Cardiac septum (tissue), 1 donor: ENCODE data around the gene CLEC6A. TPM values are rescaled to one million over a fixed set of nuclear protein-coding genes. Genes with fewer than 3 reads are reported as not detected.
"Not testable (repeated sequence)": the region's sequence is repeated elsewhere in the genome, so short reads cannot be mapped to it uniquely, and the experiment has no call there.

Source experiments
- DNase-seq: peaks from one replicate; pipeline ENCODE4 v3.0.0-alpha.2; 2020; ENCODE audit warnings: low spot score
- intact Hi-C: fragments of 100-400 bp; cut with DNase I; formaldehyde crosslinking; loops from one replicate; pipeline ENCODE4 v1.14.0; 2022
- total RNA-seq: library from RNA; stranded (reverse); fragmentation: NEBNext Ultra II Directional; extraction: Animal tissue kit (Norgen Biotek cat#: 25700); gene quantifications from one replicate; pipeline ENCODE4 v1.2.1, GENCODE V29; 2021
- donor health status: DM: no; HTN: no; CAD: no.

Gene CLEC6A
- total RNA-seq, 1 donor from 2014 or later = not detected

DNA sequence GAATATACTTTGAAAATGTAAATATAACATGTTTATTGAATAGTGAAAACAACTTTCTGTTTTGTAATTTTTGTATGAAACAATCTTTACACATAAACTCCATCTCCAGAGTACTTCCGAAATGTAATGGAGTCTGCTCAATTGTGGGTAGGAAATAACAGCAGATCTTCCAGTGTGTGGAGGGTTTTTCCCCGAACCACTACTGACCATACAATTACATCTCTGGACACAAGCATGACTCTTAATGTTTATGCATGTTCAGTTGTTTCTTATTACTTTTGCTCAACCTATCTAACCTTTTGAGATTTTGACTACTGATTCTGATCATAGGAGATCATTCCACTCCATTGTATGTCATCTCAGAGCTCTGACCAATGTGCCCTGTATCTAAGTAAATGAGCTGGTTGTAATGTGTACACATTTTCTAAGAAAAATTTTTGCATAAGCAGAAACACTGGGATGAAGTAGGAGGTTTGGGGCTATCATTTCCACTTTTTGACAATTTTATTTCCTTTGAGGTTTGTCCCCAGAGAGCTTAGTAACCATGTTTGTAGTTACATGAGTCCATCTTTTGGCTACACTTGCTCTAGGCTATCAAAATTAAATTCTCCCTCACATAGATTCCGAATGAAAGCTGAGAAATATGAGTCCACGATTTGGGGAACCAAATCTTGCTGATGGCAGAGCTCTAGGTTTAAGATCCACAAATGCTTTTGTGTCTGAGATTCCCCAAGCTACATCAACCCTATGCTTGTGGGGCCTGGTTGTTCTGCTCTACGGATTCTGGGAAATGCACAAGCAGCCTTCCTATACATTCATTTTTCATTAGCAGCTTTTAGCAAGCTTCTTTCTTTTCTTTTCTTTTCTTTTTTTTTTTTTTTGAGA is 36.1 kb downstream of the CLEC6A start:
- DNase-seq = no peak
- intact Hi-C loops = no loop called here

DNA sequence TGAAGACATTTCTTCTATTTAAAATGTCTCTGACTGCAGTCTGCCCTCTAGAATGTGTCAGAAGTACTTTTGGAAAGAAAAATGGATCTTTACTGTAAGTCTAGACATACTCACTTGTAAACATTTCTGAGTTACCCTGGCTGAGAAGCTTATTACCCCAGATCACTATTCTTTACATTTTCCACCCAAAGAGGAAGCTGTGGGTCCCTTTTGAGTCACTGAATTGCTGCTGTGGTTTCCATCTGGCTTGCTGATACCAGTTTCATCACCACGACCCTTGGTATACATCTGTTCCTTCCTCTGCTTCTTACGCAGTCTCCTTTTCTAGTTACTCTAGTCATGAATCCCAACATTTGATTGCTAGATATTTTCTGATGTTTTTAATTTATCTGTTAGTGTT is 37.3 kb downstream of the CLEC6A start:
- no peak for DNase-seq
- intact Hi-C loops = no loop called here

DNA sequence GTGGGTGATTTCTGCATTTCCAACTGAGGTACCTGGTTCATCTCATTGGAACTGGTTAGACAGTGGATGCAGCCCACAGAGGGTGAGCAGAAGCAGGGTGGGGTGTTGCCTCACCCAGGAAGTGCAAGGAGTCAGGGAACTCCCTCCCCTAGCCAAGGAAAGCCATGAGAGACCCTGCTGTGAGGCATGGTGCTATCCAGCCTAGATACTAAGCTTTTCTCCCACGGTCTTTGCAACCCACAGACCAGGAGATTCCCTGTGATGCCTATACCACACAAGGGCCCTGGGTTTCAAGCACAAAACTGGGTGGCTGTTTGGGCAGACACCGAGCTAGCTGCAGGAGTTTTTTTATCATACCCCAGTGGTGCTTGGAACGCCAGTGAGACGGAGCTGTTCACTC is 39.9 kb downstream of the CLEC6A start:
- DNase-seq, intact Hi-C loops: not testable (repeated sequence)

DNA sequence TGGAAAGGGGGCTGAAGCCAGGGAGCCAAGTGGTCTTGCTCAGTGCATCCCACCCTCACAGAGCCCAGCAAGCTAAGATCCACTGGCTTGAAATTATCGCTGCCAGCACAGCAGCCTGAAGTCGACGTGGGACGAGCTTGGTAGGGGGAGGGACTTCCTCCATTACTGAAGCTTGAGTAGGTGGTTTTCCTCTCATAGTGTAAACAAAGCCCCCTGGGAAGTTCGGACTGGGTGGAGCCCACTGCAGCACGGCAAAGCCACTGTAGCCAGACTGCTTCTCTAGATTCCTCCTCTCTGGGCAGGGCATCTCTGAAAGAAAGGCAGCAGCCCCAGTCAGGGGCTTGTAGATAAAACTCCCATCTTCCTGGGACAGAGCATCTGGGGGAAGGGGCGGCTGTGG is 40.3 kb downstream of the CLEC6A start:
- intact Hi-C loops, DNase-seq: not testable (repeated sequence)

DNA sequence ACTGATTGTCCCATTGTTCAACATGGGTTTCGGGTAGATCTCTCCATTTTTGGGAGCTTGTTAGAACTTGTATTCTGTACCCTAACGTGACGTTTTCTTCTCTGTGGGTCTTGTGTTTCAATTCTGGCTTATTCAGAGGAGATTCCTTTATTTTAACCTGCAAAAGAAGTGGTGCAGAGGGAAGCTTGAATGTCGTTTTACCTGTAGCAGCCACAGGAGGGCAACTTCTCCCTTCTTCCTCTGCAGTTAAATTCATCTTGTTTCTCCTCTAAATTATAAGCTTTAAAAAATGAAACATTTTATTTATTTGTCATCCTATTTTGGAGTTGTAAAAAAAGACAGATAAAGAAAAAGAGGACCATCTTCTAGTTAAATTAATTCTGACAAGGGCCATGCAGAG is 43.9 kb downstream of the CLEC6A start:
- intact Hi-C loops = no loop called here
- DNase-seq = no peak

DNA sequence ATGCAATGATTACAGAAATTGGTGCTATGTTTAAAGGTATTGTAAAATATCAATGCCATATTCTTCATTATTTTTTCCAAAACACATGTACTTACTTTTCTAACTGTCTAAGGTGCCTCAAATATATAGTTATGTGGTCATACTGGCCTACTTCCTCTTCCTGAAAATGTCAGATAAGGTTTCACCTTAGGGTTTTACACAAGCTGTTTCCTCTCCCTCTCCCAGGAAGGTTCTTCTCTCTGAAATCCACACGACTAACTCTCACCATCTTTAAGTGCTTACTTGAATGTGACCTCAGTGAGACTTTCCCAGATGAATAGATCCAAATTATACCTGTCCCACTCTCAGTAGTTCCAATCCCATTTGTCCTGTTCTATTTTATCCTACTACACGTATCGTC is 46.0 kb downstream of the CLEC6A start:
- no peak for DNase-seq
- intact Hi-C loops = no loop called here

DNA sequence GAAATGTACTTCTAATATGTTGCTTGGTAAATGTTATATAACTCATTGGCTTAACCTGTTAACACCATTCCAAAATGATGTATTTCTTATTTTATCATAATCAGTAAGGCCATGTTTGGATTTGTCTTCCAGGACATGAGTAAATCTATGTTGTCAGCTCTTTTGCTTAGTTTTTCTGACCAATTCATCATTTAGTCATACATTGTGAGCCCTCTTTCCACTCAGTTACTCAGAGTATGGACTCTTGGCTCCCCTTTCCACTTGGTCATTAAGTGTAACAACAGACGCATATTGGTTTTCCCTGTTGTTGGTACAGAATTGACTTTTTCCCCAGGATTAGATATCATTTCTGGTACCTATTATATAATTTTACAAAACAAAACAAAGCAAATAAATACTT is 48.6 kb downstream of the CLEC6A start:
- intact Hi-C loops = no loop called here

DNA sequence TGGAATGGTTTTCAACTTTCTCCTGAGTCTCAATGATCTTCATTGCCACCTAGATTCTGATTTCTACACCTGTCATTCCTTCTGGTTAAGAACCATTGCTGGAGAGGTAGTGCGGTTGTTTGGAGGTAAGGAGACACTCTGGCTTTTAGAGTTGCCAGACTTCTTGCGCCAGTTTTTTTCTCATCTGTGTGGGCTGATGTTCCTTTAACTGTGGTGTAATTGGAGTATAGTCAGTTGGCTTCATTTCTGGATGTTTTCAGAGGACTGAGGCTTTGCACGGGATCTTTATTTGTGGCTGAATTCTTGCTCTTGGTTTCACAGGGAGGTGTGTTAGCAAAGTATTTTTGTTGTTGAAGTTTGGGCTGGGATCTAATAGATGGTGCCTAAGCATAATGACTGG is 51.8 kb downstream of the CLEC6A start:
- intact Hi-C loops = no loop called here
- DNase-seq = no peak

More for the DNA sequence above, 48.6 kb downstream of the CLEC6A start:
- no peak for DNase-seq

DNA sequence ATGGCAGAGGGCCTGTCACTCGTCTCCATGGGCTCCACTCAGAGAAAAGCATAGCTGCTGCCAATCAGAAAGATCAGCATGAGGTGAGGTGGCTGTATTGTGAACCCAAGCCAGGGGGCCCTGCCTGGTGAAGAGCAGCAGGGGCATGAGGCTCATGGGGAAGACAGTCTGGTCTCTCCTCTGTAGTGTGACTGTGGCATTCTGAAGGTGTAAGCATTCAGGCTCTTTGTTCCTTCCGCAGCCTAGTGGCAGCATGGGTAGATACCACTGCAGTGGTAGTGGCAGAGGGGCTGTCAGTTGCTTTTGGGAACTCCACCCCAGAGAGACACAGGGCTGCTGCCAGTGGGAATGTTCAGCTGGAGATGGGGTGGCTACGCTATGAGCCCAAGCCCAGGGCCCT is 52.5 kb downstream of the CLEC6A start:
- intact Hi-C loops = no loop called here
- no peak for DNase-seq

DNA sequence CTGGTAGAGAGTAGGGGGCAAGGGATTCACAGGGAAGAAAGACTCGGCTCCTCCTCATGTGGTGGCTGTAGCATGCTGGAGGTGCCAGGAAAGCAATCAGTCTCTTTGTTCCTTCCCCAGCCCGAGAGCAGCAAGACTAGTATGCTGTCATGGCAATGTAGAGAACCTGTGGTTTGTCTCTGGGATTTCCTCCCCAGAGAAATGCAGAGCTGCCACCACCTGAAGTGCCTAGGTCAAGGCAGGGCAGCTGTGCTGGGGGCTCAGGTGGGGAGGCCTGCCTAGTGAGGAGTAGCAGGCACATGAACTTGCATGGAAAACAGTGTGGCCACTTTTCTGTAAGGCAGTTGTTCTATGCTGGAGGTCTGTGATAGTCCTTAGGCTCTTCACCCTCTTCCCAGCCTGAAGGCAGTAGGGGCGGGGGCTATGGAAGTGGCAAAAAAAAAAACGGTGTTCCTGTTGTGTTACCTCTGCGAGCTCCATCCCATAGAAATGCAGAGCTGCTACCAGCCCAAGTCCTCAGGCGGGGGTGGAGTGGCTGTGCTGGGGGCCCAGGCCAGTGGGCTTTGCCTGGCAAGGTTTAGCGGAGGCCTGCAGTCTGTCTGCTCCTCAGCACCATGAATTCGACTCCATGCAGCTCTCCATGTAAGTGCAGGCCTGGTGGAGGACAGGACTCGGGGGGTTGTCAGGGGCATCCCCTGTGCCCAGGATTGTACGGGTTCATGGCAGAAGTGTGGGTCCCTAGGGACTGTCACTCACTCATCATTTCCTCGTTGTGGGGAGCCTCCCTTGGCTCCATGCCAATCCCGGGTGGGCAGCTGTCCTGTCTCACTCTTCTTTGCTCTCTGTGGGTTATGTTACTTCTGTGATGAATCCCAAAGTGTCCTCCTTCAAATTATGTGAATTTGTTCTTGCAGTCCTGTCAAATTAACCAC is 53.4 kb downstream of the CLEC6A start:
- intact Hi-C loops = no loop called here
- DNase-seq = no peak

DNA sequence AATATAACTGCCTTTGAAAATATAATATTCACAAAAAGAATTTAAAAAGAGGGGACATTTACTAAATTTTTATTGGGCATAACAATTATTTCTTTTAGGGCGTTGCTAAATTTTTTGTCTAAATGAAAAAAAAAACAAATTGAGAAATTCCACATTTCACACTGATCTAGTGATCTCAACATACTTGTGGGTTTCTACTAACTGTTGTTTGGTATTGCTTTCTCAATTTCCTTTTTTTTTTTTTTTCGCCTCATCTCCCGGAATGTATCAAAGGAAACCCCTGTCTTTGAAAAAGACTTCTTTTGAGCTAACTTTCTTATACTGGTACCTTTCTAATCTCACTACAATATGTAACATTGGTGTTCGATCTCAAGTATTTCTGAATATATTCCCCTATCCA is 57.5 kb downstream of the CLEC6A start, which contains the start of gene CLEC4D:
Gene CLEC4D, plus strand, starts transcription at position 248 of the 400 bp plus-strand sequence. CDS start 230 bp downstream, outside the sequence.
- no peak for DNase-seq
- intact Hi-C loops = no loop called here

DNA sequence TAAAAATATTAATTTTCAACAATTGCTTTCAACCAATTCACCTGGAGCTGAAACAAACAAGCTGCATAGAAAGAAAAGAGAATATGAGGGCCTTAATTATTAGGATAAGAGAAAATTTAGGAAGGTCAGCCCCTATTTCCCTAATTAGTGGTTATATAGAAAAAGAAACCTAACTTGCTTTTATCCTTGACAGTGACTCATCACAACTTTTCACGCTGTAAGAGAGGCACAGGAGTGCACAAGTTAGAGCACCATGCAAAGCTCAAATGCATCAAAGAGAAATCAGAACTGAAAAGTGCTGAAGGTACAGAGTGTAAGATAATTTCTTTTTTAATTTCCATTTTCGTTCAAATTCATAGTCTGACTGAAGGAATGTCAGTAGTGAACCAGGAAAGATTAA is 62.2 kb downstream of the CLEC6A start:
- no peak for DNase-seq
- intact Hi-C loops = no loop called here

DNA sequence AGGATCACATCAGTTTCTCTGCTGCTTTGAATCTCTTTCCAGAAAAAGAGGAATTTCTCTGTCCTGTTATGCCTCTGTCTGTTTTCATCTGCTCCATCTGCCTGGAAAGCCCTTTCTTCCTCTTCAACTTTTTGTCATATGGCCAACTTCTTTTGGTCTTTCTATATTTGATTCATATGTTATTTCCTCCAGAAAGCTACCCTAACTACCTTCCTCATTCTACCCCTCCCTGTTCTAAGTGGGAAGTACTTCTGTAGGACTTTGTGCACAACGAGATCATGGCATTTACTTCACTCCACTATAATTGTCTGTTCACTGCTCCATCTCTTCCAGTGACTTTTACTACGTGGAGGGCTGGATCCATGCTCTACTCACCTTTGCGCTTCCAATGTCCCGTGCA is 63.4 kb downstream of the CLEC6A start:
- intact Hi-C loops = no loop called here
- no peak for DNase-seq

DNA sequence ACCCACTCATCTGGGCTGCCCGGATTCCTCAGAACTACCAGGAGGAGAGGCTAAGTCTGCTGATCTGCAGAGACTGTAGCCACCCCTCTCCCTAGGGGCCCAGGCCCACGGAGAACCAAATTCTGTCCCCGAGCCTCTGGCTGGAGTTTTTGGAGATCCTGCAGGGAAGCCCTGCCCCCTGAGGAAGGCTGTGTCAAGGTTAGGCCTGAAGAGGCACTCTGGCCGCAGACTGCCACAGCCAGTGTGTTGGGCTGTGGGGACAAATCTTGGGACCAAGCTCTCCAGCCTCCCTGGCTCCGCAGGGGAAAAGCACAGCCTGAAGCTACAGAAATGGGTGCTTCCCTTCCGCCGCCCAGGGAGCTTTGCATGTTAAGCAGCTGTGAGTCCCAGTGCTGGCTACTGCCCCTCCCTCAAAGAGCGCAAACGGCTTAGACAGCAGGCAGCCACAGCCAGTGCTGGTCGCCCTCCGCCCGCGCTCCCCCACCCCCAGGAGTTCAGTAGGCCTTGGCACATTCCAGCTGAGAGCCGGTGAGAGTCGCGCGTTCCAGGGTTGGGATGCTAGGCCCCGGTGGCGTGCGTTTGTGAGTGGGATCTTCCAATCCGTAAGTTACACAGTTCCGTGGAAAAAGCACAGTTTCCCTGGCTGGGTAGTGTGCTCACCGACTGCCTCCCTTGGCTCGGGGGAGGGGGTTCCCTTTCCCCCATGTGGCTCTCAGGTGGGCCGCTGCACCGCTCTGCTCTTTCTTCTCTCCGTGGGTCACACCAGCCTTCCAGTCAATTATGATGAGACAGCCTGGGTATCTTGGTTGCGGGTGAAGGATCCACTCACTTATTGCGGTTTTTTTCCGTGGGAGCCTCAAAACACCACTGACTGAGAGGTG is 71.7 kb downstream of the CLEC6A start:
- no peak for DNase-seq
- intact Hi-C loops = no loop called here

Other genes with a start within 250 kb of the CLEC6A start
- not detected for gene FAM90A1, start 228.3 kb upstream of the CLEC6A start, total RNA-seq
- gene CLEC4D, start 57.5 kb downstream of the CLEC6A start, total RNA-seq = 0.43 TPM
- gene CLEC4E, start 84.9 kb downstream of the CLEC6A start, total RNA-seq = not detected
- gene AICDA, start 156.9 kb downstream of the CLEC6A start, total RNA-seq = 0.13 TPM
- 20.8 TPM for gene MFAP5, start 206.9 kb downstream of the CLEC6A start, total RNA-seq
- gene RIMKLB, start 242.0 kb downstream of the CLEC6A start, total RNA-seq = 13.8 TPM